Measurements from ENCODE around the gene FOXI1.

DNA sequence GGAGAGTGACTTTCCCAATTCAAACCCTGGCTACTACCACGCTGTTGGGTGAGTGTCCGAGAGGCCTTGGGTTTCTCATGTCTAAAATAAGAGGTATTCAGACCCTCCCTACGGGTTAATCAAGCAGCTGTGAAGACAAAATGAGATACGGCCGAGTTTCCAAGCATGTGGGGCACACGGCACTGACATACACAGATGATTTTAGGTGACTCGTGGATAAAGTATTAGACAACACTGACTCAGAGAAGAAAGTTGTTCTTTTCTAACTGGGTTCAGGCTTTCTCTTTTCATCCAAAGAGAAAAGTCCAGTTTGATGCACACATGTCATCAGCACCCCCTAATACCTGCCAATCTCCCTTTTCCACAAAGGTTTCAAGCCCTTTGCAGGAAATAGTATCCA is 15.6 kb downstream of the FOXI1 start:
- TF ChIP-seq, protein P1, sequence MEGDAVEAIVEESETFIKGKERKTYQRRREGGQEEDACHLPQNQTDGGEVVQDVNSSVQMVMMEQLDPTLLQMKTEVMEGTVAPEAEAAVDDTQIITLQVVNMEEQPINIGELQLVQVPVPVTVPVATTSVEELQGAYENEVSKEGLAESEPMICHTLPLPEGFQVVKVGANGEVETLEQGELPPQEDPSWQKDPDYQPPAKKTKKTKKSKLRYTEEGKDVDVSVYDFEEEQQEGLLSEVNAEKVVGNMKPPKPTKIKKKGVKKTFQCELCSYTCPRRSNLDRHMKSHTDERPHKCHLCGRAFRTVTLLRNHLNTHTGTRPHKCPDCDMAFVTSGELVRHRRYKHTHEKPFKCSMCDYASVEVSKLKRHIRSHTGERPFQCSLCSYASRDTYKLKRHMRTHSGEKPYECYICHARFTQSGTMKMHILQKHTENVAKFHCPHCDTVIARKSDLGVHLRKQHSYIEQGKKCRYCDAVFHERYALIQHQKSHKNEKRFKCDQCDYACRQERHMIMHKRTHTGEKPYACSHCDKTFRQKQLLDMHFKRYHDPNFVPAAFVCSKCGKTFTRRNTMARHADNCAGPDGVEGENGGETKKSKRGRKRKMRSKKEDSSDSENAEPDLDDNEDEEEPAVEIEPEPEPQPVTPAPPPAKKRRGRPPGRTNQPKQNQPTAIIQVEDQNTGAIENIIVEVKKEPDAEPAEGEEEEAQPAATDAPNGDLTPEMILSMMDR (IDR thresholded peaks at IDR 0.05; ENCODE audit: poor library complexity) = no peak
- TF ChIP-seq EZH2 (IDR thresholded peaks at IDR 0.05; ENCODE audit: borderline replicate concordance) (no peak), EZH2phosphoT487 (IDR thresholded peaks at IDR 0.05; ENCODE audit: low read depth, severe bottlenecking, unreplicated experiment) (no peak)

Measured in hepatocyte (in vitro differentiated cells).